Ovary (tissue), 9 donors: ENCODE data around the gene ZNF311. TPM values are rescaled to one million over a fixed set of nuclear protein-coding genes. Genes with fewer than 3 reads are reported as not detected.

Experiments used
- DNase-seq, 5 donors: peaks; one replicate each; pipeline ENCODE4 v3.0.0-alpha.2; 2019 to 2020
- H3K27ac ChIP-seq, 2 donors: fragments of 200-600 bp; one replicate each; pipeline versions ENCODE4 v1.5.1 to v1.8.0; 2019 to 2022
- H3K27me3 ChIP-seq: fragments of 200-600 bp; one replicate; pipeline ENCODE4 v1.8.0; 2022
- H3K36me3 ChIP-seq: fragments of 200-600 bp; sonication (generic); one replicate; pipeline ENCODE4 v1.5.1; 2019
- H3K4me1 ChIP-seq: one replicate; pipeline ENCODE4 v1.8.1; 2013; ENCODE audit warnings: mild to moderate bottlenecking, moderate library complexity; ENCODE audit not compliant: insufficient read depth
- H3K4me3 ChIP-seq: fragments of 200-600 bp; sonication (generic); one replicate; pipeline ENCODE4 v1.5.1; 2017
- H3K9me3 ChIP-seq, 2 donors: fragments of 200-600 bp in 1 of 2; sonication (generic) in 1 of 2; one replicate each; pipeline versions ENCODE4 v1.5.1 to v1.8.1; 2013 to 2019; ENCODE audit warnings: mild to moderate bottlenecking in 1 of 2, moderate library complexity in 1 of 2
- EP300 ChIP-seq: sonication (generic); formaldehyde crosslinking; IDR thresholded peaks from one replicate; pipeline ENCODE4 v1.6.1; 2017; ENCODE audit warnings: antibody characterized with exemption
- POLR2A ChIP-seq: fragments of 450-650 bp; IDR thresholded peaks from one replicate; pipeline ENCODE4 v1.6.1; 2017; ENCODE audit warnings: antibody characterized with exemption, mild to moderate bottlenecking, moderate library complexity
- WGBS, 3 donors: extraction: QIAGEN DNeasy Blood & Tissue Kit in 1 of 3; methylation state at CpG; one replicate each; pipeline versions ENCODE4 v1.1.5 to v1.1.7; 2013 to 2017; 5-methylcytosine and 5-hydroxymethylcytosine counted together
- intact Hi-C, 4 donors: fragments of 100-400 bp; cut with DNase I; formaldehyde crosslinking; loops; one replicate each; pipeline versions ENCODE4 v1.11.0 to v1.15.1; 2022 to 2023
- polyA plus RNA-seq, 2 donors: library from polyadenylated mRNA; stranded (reverse); fragments of 200-250 nt in 1 of 2; fragments of 350-450 nt in 1 of 2; fragmentation: Illumina TruSeq in 1 of 2; extraction: RNeasy Lipid Tissue Mini Kit (QIAGEN cat#74804) in 1 of 2; gene quantifications; one replicate each; pipeline ENCODE4 v1.2.3, GENCODE V29; 2013 to 2014
- total RNA-seq, 7 donors: library from RNA; depleted of rRNA in 2 of 7; stranded (reverse); fragments of >200 nt in 2 of 7; fragmentation: NEBNext Ultra II Directional in 3 of 7; extraction: Animal tissue kit (Norgen Biotek cat#: 25700) in 3 of 7; gene quantifications; one replicate each; pipeline versions ENCODE4 v1.1.0 to v1.2.4, GENCODE V29; 2016 to 2023
- TF ChIP-seq, protein P1 (sequence below), 3 donors: fragments of 450-650 bp in 2 of 3; fragments of 200-600 bp in 1 of 3; IDR thresholded peaks; one replicate each; pipeline versions ENCODE4 v1.5.1 to v1.8.0; 2016 to 2022; ENCODE audit warnings: antibody characterized with exemption in 3 of 3, mild to moderate bottlenecking in 1 of 3
- donor health status: DM: no; HTN: no; CAD: no; lungs with moderate emphysema.
- donor health status: DM: no; HTN: no; CAD: no.
- donor health status: Bipolar disorder and iron deficiency.
- donor health status: DM: yes; HTN: yes; CAD: no.
- donor health status: DM: no; HTN: no; CAD: no.
- donor health status: DM: yes; HTN: yes; CAD: no.

The ZNF311 gene
- total and polyA plus RNA-seq, 9 donors, result 0.34 to 3.3 (median 1.4) TPM

DNA sequence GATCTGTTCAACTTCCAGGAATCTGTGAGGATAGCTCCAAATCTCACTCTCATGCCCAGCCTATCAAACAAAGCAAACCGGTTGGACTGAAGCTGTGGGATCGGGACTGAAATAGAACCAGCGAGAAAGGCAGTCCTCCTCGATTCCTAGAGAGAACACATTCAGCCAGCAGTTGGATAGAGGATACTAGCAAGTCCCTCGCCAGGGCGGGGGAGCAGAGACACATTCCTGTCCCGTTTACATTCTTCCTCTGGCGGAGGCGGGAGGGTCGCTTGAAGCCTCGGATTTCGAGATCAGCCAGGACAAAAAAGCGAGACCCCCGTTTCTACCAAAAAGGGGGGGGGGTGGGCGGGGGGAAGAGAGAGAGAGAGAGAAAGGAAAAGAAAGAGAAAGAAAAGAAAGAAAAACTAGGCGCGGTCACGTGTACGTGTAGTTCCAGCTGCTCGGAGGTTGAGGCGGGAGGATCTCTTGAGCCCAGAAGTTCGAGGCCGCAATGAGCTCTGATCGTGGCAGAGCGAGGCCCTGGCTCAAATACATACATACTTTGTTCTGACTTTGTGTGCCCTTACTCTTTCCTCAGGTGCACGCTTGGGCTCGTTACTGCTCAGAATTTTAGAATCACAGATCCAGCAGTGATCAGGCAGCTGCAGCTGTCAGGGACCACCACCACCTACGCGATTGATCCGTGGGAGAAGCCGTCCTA lies 19.5 kb downstream of the ZNF311 start:
- TF ChIP-seq, protein P1, sequence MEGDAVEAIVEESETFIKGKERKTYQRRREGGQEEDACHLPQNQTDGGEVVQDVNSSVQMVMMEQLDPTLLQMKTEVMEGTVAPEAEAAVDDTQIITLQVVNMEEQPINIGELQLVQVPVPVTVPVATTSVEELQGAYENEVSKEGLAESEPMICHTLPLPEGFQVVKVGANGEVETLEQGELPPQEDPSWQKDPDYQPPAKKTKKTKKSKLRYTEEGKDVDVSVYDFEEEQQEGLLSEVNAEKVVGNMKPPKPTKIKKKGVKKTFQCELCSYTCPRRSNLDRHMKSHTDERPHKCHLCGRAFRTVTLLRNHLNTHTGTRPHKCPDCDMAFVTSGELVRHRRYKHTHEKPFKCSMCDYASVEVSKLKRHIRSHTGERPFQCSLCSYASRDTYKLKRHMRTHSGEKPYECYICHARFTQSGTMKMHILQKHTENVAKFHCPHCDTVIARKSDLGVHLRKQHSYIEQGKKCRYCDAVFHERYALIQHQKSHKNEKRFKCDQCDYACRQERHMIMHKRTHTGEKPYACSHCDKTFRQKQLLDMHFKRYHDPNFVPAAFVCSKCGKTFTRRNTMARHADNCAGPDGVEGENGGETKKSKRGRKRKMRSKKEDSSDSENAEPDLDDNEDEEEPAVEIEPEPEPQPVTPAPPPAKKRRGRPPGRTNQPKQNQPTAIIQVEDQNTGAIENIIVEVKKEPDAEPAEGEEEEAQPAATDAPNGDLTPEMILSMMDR (IDR thresholded peaks at IDR 0.05), result no peak
- TF ChIP-seq EP300, result no peak
- TF ChIP-seq POLR2A, result peak; percentile 48
- H3K36me3 ChIP-seq, result no peaks in the 10 kb centered on the region
- H3K4me3 ChIP-seq, result peak overlapping the region; percentile 54
- WGBS, 3 donors, result 4 to 8% (median 4%) methylated on average over 31 of the region's 31 CpGs
- DNase-seq, result peak; percentile 81 to 87 (median 86)
- H3K9me3 ChIP-seq, result peaks cover 0 to 3% of the 10 kb centered on the region in 2 donors
- H3K27ac ChIP-seq, result peak overlapping the region; percentile 14 to 74
- peaks cover under 1% of the 10 kb centered on the region for H3K4me1 ChIP-seq
- intact Hi-C loops, result loop anchor here in 1 of 4 donors (10.0 kb wide), 1 partner anchor 91 kb away; no protein-coding TSS in a partner anchor
- no peaks in the 10 kb centered on the region for H3K27me3 ChIP-seq

DNA sequence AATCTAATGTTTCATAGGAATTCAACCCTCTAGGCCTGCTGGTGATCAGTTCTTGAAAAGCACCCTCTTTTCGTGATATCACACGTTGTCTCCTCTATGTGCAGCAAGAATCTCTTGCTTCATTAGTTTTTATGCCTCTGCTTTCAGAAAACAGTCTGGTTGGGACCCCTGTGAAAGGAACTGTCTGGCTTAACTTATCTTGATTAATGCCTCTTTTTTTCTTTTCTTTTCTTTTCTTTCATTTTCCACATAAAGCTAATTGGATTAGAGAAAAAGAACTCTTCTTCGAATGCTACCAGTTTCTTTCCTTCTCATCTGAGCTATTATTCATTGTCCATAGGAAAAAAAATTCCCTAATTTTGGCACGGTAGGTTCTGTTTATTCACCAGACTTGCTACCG lies 21.3 kb downstream of the ZNF311 start:
- WGBS, 3 donors, result 74 to 87% (median 77%) methylated on average over 5 of the region's 5 CpGs
- intact Hi-C loops, result loop anchor here (2.0 to 10.0 kb wide), 4 partner anchors 42 to 89 kb away; no protein-coding TSS in a partner anchor

DNA sequence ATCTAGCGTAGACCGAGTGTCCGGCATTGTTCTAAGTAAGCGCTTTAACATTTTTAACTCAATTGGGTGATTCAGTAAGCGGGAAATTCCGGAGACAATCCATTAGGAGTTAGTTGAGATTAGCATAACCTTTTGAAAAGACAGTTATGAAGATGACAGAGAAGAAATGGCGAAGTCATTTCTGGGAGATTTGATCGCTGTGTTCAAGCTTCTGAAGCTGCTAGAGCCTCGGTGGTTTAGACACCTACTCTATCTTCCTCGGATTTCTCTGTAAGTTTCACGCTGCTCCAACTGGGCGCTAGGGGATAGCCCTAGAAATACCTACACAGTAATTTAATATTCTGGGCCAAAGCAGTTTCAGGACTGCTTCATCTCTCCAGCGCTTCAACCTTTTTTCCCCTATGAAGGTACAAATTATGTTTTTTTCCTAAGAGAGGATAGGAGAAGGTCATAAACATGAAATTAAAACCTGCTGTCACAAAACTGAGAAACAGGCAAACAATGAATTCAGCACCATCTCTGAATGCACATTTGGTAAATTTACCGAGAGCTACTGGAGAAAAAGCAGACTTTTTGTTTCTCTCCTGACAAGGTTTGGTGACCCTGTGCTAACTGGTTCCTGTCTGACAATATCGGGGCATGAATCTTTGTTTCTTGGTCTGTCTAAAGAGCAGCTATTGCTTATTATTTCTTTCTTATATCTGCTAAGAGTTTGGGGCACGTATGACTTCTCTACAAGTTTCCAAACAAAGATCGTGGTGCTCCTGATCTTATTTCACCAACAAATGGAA lies 22.4 kb downstream of the ZNF311 start:
- intact Hi-C loops, result loop anchor here (1.0 to 10.0 kb wide), 5 partner anchors 40 to 88 kb away; partner anchors contain the start of gene TRIM27 (in 1 of the 4)
- Histone ChIP-seq H3K36me3 (no peaks in the 10 kb centered on the region), H3K27ac (peak overlapping the region in 1 of 2 donors; percentile 71), H3K27me3 (no peaks in the 10 kb centered on the region), H3K4me3 (peak overlapping the region; percentile 69), H3K9me3 (no peaks in the 10 kb centered on the region), H3K4me1 (peaks cover 1% of the 10 kb centered on the region)
- WGBS, 3 donors, result 2 to 8% (median 6%) methylated on average over 17 of the region's 17 CpGs
- TF ChIP-seq, protein P1 (IDR thresholded peaks at IDR 0.05), result no peak
- TF ChIP-seq EP300 (no peak), POLR2A (no peak)
- peak in 2 of 5 donors; percentile 27 to 51 for DNase-seq

More for the DNA sequence above, 21.3 kb downstream of the ZNF311 start:
- no peak for DNase-seq
- H3K9me3 ChIP-seq, result peaks cover 0 to 3% of the 10 kb centered on the region in 2 donors
- H3K36me3 ChIP-seq, result no peaks in the 10 kb centered on the region
- H3K4me3 ChIP-seq, result no peak overlapping the region
- peaks cover 1% of the 10 kb centered on the region for H3K4me1 ChIP-seq
- no peak for TF ChIP-seq POLR2A
- no peak for TF ChIP-seq EP300
- TF ChIP-seq, protein P1 (IDR thresholded peaks at IDR 0.05), result no peak
- no peak overlapping the region for H3K27ac ChIP-seq
- H3K27me3 ChIP-seq, result no peaks in the 10 kb centered on the region

DNA sequence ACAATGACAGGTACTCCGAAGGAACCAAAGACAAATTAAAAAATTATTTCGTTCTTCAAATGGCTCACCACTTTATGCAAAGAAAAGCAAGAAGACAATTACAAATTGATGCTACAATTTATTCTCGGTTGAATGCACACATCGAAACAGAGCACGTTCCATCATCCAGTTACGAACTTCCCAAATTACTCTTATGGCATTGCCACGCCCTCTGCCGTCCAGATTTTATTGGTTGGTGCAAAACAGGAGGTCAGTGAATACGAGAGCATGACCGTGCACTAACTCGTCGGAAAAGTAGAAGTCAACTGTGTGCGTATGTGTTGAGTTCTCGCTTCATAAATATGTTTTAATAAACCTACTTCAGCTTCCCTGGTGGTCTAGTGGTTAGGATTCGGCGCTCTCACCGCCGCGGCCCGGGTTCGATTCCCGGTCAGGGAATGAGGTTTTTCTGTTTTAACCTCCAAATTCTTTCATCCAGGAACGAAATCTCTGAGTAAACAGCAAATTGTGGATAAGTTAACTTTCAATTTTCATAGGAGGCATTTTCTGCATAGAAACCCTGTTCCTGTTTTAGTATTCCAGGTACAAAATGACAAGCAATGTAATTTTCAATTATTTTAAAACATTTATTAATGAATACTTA lies 23.2 kb downstream of the ZNF311 start:
- TF ChIP-seq, protein P1 (IDR thresholded peaks at IDR 0.05), result peak in 1 of 3 donors; percentile 22
- TF ChIP-seq EP300, result no peak
- WGBS, 3 donors, result 0% methylated on average over 23 of the region's 23 CpGs
- intact Hi-C loops, result loop anchor here (1.0 to 10.0 kb wide), 6 partner anchors 37 to 87 kb away; partner anchors contain the start of gene TRIM27 (in 1 of the 4)

More for the DNA sequence above, 23.2 kb downstream of the ZNF311 start:
- Histone ChIP-seq H3K9me3 (no peaks in the 10 kb centered on the region), H3K36me3 (no peaks in the 10 kb centered on the region), H3K4me1 (peaks cover 3% of the 10 kb centered on the region), H3K4me3 (peak overlapping the region; percentile 69), H3K27ac (peak overlapping the region in 1 of 2 donors; percentile 71), H3K27me3 (no peaks in the 10 kb centered on the region)
- DNase-seq, result peak; percentile 70 to 90 (median 83)
